Activated T-cell treated with anti-CD3 and anti-CD28 coated beads, Interleukin-2, amount 50 U/mL, for 24 hours (primary cell): Measurements from ENCODE around the gene GNG8.
A peak's percentile ranks its signal among the peaks of the same experiment; 100 is the strongest.

Experiments
- DNase-seq: peaks from one replicate; pipeline ENCODE4 v3.0.0-alpha.2; 2020
- H3K27ac Mint-ChIP-seq: 2 replicates; pipeline ENCODE4 v1.8.0; 2020; ENCODE audit warnings: mild to moderate bottlenecking, mixed read lengths
- H3K27me3 Mint-ChIP-seq: 2 replicates; pipeline ENCODE4 v1.8.0; 2020; ENCODE audit warnings: mixed read lengths
- H3K36me3 Mint-ChIP-seq: 2 replicates; pipeline ENCODE4 v1.8.0; 2020; ENCODE audit warnings: low read depth, mixed read lengths
- H3K4me1 Mint-ChIP-seq: 2 replicates; pipeline ENCODE4 v1.8.0; 2020; ENCODE audit warnings: low read depth, mixed read lengths
- H3K4me3 Mint-ChIP-seq: 2 replicates; pipeline ENCODE4 v1.8.0; 2020; ENCODE audit warnings: mild to moderate bottlenecking, moderate library complexity, mixed read lengths
- H3K9me3 Mint-ChIP-seq: 2 replicates; pipeline ENCODE4 v1.8.0; 2020; ENCODE audit warnings: mixed read lengths

Gene GNG8

DNA sequence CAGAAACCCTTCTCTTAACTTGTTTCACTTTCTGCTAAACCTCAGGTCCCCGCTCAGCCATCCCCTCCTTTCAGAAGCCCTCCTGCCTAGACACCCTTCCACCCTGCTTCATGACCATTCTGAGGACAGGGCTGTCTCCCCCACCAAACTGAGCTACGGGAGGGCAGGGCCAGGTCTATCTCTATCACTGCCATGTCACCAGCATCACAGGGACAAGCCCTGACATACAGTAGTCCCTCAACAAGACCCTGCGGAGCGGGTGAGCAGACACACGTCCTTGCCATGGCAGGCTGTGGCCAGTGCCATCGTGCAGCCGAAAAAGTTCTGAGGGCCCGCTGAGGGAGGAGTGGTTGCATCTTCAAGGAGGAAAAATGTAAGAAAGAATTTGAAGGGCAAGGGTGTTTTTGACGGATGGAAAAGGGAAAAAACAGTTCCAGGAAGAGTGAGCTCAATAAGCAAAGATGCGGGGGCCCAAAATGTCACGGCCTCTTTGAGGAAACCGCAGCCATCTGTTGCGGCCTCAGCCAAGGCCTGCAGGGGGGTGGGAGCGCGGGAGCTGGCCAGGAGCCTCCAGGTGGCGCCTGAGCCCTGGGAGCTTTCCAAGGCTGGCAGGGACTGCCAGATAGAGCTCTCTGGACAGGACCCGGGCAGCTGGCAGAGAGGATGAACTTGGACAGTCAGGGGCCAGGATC lies 19.2 kb downstream of the GNG8 start:
- no peaks in the 10 kb centered on the region for H3K9me3 Mint-ChIP-seq

GRCh38 chr19:46615966-46616365 lies 20.0 kb downstream of the GNG8 start:
- Mint-ChIP-seq H3K27ac (peak overlapping the region; percentile 74), H3K27me3 (no peaks in the 10 kb centered on the region), H3K4me1 (peaks cover 76% of the 10 kb centered on the region), H3K36me3 (peaks cover 7% of the 10 kb centered on the region), H3K4me3 (no peak overlapping the region), H3K9me3 (no peaks in the 10 kb centered on the region)
- DNase-seq = no peak

More for the DNA sequence above, 19.2 kb downstream of the GNG8 start:
- Mint-ChIP-seq H3K27ac (peak overlapping the region; percentile 92), H3K27me3 (no peaks in the 10 kb centered on the region), H3K36me3 (no peaks in the 10 kb centered on the region), H3K4me1 (peaks cover 76% of the 10 kb centered on the region), H3K4me3 (peak overlapping the region; percentile 69)
- DNase-seq = peak; percentile 68

- Mint-ChIP-seq H3K4me3 (no peak overlapping the region), H3K9me3 (no peaks in the 10 kb centered on the region), H3K27me3 (no peaks in the 10 kb centered on the region), H3K4me1 (peaks cover 74% of the 10 kb centered on the region), H3K27ac (peak overlapping the region; percentile 77), H3K36me3 (peaks cover 24% of the 10 kb centered on the region)
- peak; percentile 89 for DNase-seq
Measured at GRCh38 chr19:46614114-46614722, 21.8 kb downstream of the GNG8 start.

- Mint-ChIP-seq H3K4me1 (peaks cover 71% of the 10 kb centered on the region), H3K27ac (no peak overlapping the region), H3K27me3 (no peaks in the 10 kb centered on the region), H3K4me3 (no peak overlapping the region), H3K9me3 (no peaks in the 10 kb centered on the region), H3K36me3 (peaks cover 31% of the 10 kb centered on the region)
- DNase-seq = peak; percentile 28
Measured at GRCh38 chr19:46613525-46613924, 22.5 kb downstream of the GNG8 start.

GRCh38 chr19:46611776-46612175 lies 24.2 kb downstream of the GNG8 start:
- H3K9me3 Mint-ChIP-seq = no peaks in the 10 kb centered on the region
- peak overlapping the region; percentile 25 for H3K4me3 Mint-ChIP-seq

GRCh38 chr19:46610851-46611770 lies 24.9 kb downstream of the GNG8 start:
- Mint-ChIP-seq H3K9me3 (no peaks in the 10 kb centered on the region), H3K36me3 (peaks cover 55% of the 10 kb centered on the region)
- peak; percentile 51 for DNase-seq

More at GRCh38 chr19:46611776-46612175, 24.2 kb downstream of the GNG8 start:
- no peaks in the 10 kb centered on the region for H3K27me3 Mint-ChIP-seq
- H3K36me3 Mint-ChIP-seq = peaks cover 48% of the 10 kb centered on the region
- peaks cover 65% of the 10 kb centered on the region for H3K4me1 Mint-ChIP-seq
- H3K27ac Mint-ChIP-seq = peak overlapping the region; percentile 86
- DNase-seq = no peak

GRCh38 chr19:46610413-46610775 lies 25.6 kb downstream of the GNG8 start:
- Mint-ChIP-seq H3K36me3 (peaks cover 62% of the 10 kb centered on the region), H3K4me1 (peaks cover 61% of the 10 kb centered on the region), H3K27ac (peak overlapping the region; percentile 86), H3K9me3 (no peaks in the 10 kb centered on the region), H3K4me3 (no peak overlapping the region), H3K27me3 (no peaks in the 10 kb centered on the region)
- no peak for DNase-seq

More at GRCh38 chr19:46610851-46611770, 24.9 kb downstream of the GNG8 start:
- Mint-ChIP-seq H3K27me3 (no peaks in the 10 kb centered on the region), H3K4me3 (peak overlapping the region; percentile 25), H3K4me1 (peaks cover 63% of the 10 kb centered on the region), H3K27ac (peak overlapping the region; percentile 86)

DNA sequence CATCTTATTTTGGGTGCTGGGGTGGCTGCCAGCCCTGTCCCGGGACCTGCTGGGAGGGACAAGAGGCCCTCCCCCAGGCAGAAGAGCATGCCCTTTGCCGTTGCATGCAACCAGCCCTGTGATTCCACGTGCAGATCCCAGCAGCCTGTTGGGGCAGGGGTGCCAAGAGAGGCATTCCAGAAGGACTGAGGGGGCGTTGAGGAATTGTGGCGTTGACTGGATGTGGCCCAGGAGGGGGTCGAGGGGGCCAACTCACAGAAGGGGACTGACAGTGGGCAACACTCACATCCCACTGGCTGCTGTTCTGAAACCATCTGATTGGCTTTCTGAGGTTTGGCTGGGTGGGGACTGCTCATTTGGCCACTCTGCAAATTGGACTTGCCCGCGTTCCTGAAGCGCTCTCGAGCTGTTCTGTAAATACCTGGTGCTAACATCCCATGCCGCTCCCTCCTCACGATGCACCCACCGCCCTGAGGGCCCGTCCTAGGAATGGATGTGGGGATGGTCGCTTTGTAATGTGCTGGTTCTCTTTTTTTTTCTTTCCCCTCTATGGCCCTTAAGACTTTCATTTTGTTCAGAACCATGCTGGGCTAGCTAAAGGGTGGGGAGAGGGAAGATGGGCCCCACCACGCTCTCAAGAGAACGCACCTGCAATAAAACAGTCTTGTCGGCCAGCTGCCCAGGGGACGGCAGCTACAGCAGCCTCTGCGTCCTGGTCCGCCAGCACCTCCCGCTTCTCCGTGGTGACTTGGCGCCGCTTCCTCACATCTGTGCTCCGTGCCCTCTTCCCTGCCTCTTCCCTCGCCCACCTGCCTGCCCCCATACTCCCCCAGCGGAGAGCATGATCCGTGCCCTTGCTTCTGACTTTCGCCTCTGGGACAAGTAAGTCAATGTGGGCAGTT lies 26.2 kb downstream of the GNG8 start:
- peaks cover 62% of the 10 kb centered on the region for H3K4me1 Mint-ChIP-seq
- no peaks in the 10 kb centered on the region for H3K9me3 Mint-ChIP-seq
- H3K27me3 Mint-ChIP-seq = no peaks in the 10 kb centered on the region
- peak overlapping the region; percentile 44 for H3K27ac Mint-ChIP-seq
- peaks cover 68% of the 10 kb centered on the region for H3K36me3 Mint-ChIP-seq
- no peak for DNase-seq
- no peak overlapping the region for H3K4me3 Mint-ChIP-seq

DNA sequence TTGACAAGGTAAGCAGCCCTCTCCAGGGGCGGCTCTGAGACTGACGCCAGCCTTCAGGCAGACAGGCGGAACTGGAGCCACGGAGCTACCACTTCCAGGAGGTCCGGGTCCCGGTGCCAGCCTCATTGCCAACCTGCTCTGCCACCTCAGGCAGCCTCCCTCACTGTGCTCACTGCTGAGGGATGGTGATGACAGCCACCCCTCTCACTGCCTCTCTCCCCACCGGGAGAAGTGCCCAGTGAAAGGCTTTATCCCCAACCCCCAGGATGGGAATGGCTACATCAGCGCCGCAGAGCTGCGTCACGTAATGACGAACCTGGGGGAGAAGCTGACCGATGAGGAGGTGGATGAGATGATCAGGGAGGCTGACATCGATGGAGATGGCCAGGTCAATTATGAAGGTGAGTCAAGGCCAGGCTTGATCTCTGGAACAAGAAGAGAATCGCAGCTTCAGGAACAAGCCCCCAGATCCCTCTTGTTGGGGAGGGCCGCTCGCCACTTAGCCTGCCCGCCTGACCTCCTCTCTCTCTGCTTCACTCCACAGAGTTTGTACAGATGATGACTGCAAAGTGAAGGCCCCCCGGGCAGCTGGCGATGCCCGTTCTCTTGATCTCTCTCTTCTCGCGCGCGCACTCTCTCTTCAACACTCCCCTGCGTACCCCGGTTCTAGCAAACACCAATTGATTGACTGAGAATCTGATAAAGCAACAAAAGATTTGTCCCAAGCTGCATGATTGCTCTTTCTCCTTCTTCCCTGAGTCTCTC lies 27.2 kb downstream of the GNG8 start:
- Mint-ChIP-seq H3K4me1 (peaks cover 64% of the 10 kb centered on the region), H3K27ac (peak overlapping the region; percentile 2), H3K4me3 (no peak overlapping the region), H3K9me3 (no peaks in the 10 kb centered on the region), H3K36me3 (peaks cover 76% of the 10 kb centered on the region), H3K27me3 (no peaks in the 10 kb centered on the region)
- no peak for DNase-seq

DNA sequence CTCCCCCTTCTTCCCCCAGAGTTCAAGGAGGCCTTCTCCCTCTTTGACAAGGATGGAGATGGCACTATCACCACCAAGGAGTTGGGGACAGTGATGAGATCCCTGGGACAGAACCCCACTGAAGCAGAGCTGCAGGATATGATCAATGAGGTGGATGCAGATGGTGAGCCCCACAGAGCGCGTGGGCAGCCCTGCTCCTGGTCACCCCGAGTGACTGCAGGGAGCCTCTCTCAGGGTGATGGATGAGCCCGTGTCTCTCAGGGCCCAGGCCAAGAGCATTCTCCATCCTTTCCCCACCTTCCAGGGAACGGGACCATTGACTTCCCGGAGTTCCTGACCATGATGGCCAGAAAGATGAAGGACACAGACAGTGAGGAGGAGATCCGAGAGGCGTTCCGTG lies 27.8 kb downstream of the GNG8 start:
- H3K27me3 Mint-ChIP-seq = no peaks in the 10 kb centered on the region
- H3K4me1 Mint-ChIP-seq = peaks cover 65% of the 10 kb centered on the region
- H3K27ac Mint-ChIP-seq = no peak overlapping the region
- no peak overlapping the region for H3K4me3 Mint-ChIP-seq
- no peak for DNase-seq
- H3K36me3 Mint-ChIP-seq = peaks cover 82% of the 10 kb centered on the region
- H3K9me3 Mint-ChIP-seq = no peaks in the 10 kb centered on the region

GRCh38 chr19:46607448-46607841 lies 28.6 kb downstream of the GNG8 start:
- Mint-ChIP-seq H3K4me3 (no peak overlapping the region), H3K4me1 (peaks cover 68% of the 10 kb centered on the region), H3K36me3 (peaks cover 90% of the 10 kb centered on the region), H3K27ac (peak overlapping the region; percentile 50), H3K9me3 (no peaks in the 10 kb centered on the region), H3K27me3 (no peaks in the 10 kb centered on the region)
- no peak for DNase-seq

GRCh38 chr19:46606681-46607447 lies 29.1 kb downstream of the GNG8 start:
- Mint-ChIP-seq H3K4me1 (peaks cover 63% of the 10 kb centered on the region), H3K27me3 (no peaks in the 10 kb centered on the region), H3K4me3 (no peak overlapping the region), H3K9me3 (no peaks in the 10 kb centered on the region), H3K27ac (peak overlapping the region; percentile 5), H3K36me3 (peaks cover 95% of the 10 kb centered on the region)
- no peak for DNase-seq

DNA sequence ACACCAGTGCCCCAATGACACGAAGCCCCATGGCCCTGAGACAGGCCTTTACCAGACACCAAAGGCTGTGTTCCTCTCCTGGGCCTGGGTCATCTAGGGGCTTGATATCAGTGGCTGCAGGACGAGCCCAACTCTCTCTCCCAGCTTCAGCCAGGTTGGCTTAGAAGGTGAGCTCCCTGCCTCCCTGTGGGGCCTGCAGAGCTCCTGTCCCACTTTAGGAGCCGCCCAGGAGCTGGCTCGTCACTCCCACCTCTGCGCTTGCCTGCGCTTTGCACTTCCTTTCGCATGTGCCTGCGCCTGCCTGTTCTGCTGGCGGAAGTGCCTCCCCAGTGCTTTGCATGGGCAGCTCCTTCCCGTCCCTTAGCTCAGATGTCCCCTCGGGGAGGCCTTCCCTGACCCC lies 30.0 kb downstream of the GNG8 start:
- Mint-ChIP-seq H3K36me3 (peaks cover 92% of the 10 kb centered on the region), H3K27me3 (no peaks in the 10 kb centered on the region), H3K4me1 (peaks cover 54% of the 10 kb centered on the region), H3K27ac (peak overlapping the region; percentile 61), H3K4me3 (no peak overlapping the region), H3K9me3 (no peaks in the 10 kb centered on the region)
- DNase-seq = no peak
